ENCODE results near the gene SLC45A2.

The SLC45A2 gene

GRCh38 chr5:34014626-34015025 is 30.1 kb upstream of the SLC45A2 start:
- TF ChIP-seq, protein P1, sequence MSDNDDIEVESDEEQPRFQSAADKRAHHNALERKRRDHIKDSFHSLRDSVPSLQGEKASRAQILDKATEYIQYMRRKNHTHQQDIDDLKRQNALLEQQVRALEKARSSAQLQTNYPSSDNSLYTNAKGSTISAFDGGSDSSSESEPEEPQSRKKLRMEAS (IDR thresholded peaks at IDR 0.05) = no peak
- TF ChIP-seq ZBTB7A (IDR thresholded peaks at IDR 0.05; ENCODE audit: low read depth) = no peak
- no peak for TF ChIP-seq TEAD4 (IDR thresholded peaks at IDR 0.05)
- no peak for TF ChIP-seq NFIC (IDR thresholded peaks at IDR 0.05)
- no peak for TF ChIP-seq YY1 (IDR thresholded peaks at IDR 0.05; ENCODE audit: low read depth)
- no peak for TF ChIP-seq RAD21 (IDR thresholded peaks at IDR 0.05; ENCODE audit: low read depth)
- no peak for TF ChIP-seq CEBPB (IDR thresholded peaks at IDR 0.05)
- TF ChIP-seq EP300 (IDR thresholded peaks at IDR 0.05; ENCODE audit: borderline replicate concordance) = no peak
- TF ChIP-seq, protein P2, sequence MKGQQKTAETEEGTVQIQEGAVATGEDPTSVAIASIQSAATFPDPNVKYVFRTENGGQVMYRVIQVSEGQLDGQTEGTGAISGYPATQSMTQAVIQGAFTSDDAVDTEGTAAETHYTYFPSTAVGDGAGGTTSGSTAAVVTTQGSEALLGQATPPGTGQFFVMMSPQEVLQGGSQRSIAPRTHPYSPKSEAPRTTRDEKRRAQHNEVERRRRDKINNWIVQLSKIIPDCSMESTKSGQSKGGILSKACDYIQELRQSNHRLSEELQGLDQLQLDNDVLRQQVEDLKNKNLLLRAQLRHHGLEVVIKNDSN (IDR thresholded peaks at IDR 0.05) = no peak
- TF ChIP-seq TCF12 (IDR thresholded peaks at IDR 0.05; ENCODE audit: low read depth) = no peak
- no peak for TF ChIP-seq CREB1 (IDR thresholded peaks at IDR 0.05; ENCODE audit: low read depth)
- no peak for TF ChIP-seq TAF1 (IDR thresholded peaks at IDR 0.05; ENCODE audit: low read depth)
- TF ChIP-seq, protein P3, sequence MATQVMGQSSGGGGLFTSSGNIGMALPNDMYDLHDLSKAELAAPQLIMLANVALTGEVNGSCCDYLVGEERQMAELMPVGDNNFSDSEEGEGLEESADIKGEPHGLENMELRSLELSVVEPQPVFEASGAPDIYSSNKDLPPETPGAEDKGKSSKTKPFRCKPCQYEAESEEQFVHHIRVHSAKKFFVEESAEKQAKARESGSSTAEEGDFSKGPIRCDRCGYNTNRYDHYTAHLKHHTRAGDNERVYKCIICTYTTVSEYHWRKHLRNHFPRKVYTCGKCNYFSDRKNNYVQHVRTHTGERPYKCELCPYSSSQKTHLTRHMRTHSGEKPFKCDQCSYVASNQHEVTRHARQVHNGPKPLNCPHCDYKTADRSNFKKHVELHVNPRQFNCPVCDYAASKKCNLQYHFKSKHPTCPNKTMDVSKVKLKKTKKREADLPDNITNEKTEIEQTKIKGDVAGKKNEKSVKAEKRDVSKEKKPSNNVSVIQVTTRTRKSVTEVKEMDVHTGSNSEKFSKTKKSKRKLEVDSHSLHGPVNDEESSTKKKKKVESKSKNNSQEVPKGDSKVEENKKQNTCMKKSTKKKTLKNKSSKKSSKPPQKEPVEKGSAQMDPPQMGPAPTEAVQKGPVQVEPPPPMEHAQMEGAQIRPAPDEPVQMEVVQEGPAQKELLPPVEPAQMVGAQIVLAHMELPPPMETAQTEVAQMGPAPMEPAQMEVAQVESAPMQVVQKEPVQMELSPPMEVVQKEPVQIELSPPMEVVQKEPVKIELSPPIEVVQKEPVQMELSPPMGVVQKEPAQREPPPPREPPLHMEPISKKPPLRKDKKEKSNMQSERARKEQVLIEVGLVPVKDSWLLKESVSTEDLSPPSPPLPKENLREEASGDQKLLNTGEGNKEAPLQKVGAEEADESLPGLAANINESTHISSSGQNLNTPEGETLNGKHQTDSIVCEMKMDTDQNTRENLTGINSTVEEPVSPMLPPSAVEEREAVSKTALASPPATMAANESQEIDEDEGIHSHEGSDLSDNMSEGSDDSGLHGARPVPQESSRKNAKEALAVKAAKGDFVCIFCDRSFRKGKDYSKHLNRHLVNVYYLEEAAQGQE (IDR thresholded peaks at IDR 0.05; ENCODE audit: low read depth) = no peak
- TF ChIP-seq EGR1 (IDR thresholded peaks at IDR 0.05) = no peak
- no peak for TF ChIP-seq FOXM1 (IDR thresholded peaks at IDR 0.05; ENCODE audit: borderline replicate concordance, low read depth)

- TF ChIP-seq TAF1 (IDR thresholded peaks at IDR 0.05; ENCODE audit: low read depth) (no peak), EP300 (IDR thresholded peaks at IDR 0.05; ENCODE audit: borderline replicate concordance) (no peak), FOXM1 (IDR thresholded peaks at IDR 0.05; ENCODE audit: borderline replicate concordance, low read depth) (no peak)
- TF ChIP-seq, protein P1 (IDR thresholded peaks at IDR 0.05) = no peak
- TF ChIP-seq, protein P3 (IDR thresholded peaks at IDR 0.05; ENCODE audit: low read depth) = no peak
These were observed 29.1 kb upstream of the SLC45A2 start for GRCh38 chr5:34013547-34013946.

- TF ChIP-seq RAD21 (IDR thresholded peaks at IDR 0.05; ENCODE audit: low read depth) (no peak), ZBTB7A (IDR thresholded peaks at IDR 0.05; ENCODE audit: low read depth) (no peak), TCF12 (IDR thresholded peaks at IDR 0.05; ENCODE audit: low read depth) (no peak), CEBPB (IDR thresholded peaks at IDR 0.05) (no peak), EGR1 (IDR thresholded peaks at IDR 0.05) (no peak), TEAD4 (IDR thresholded peaks at IDR 0.05) (no peak)
- TF ChIP-seq, protein P3 (IDR thresholded peaks at IDR 0.05; ENCODE audit: low read depth) = no peak
These were observed 28.3 kb upstream of the SLC45A2 start for GRCh38 chr5:34012791-34013190.

DNA sequence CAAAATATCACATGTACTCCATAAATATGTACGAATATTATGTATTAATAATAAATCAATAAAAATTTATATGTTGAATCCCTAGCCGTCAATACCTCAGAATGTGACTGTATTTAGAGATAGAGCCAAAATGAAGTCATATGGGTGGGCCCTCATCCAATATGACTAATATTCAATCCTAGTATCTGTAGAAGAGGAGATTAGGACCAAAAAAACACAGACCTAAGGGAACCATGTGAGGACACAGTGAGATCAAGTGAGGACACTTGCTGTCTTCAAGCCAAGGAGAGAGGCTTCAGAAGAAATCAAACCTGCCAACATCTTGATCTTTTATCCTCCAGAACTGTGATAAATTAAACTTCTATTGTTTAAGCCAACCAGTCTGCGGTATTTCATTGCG is 27.0 kb upstream of the SLC45A2 start:
- no peak for TF ChIP-seq TCF12 (IDR thresholded peaks at IDR 0.05; ENCODE audit: low read depth)
- TF ChIP-seq, protein P1 (IDR thresholded peaks at IDR 0.05) = no peak
- TF ChIP-seq TAF1 (IDR thresholded peaks at IDR 0.05; ENCODE audit: low read depth) = no peak
- TF ChIP-seq TEAD4 (IDR thresholded peaks at IDR 0.05) = no peak
- TF ChIP-seq YY1 (IDR thresholded peaks at IDR 0.05; ENCODE audit: low read depth) = no peak
- TF ChIP-seq CREB1 (IDR thresholded peaks at IDR 0.05; ENCODE audit: low read depth) = no peak
- no peak for TF ChIP-seq ZBTB7A (IDR thresholded peaks at IDR 0.05; ENCODE audit: low read depth)
- no peak for TF ChIP-seq NFIC (IDR thresholded peaks at IDR 0.05)
- TF ChIP-seq, protein P2 (IDR thresholded peaks at IDR 0.05) = no peak
- TF ChIP-seq, protein P3 (IDR thresholded peaks at IDR 0.05; ENCODE audit: low read depth) = no peak
- TF ChIP-seq EGR1 (IDR thresholded peaks at IDR 0.05) = no peak
- TF ChIP-seq FOXM1 (IDR thresholded peaks at IDR 0.05; ENCODE audit: borderline replicate concordance, low read depth) = no peak
- TF ChIP-seq CEBPB (IDR thresholded peaks at IDR 0.05) = no peak
- TF ChIP-seq EP300 (IDR thresholded peaks at IDR 0.05; ENCODE audit: borderline replicate concordance) = no peak
- TF ChIP-seq RAD21 (IDR thresholded peaks at IDR 0.05; ENCODE audit: low read depth) = no peak
